ENCODE data around the gene ZDBF2.
"Not testable (repeated sequence)": the region's sequence is repeated elsewhere in the genome, so short reads cannot be mapped to it uniquely, and the experiment has no call there.

The ZDBF2 gene

GRCh38 chr2:206250041-206250897, 24.2 kb upstream of the ZDBF2 start:
- ATAC-seq (replicated peaks; ENCODE audit: extremely low read depth, poor library complexity, severe bottlenecking) (no peak), DNase-seq (ENCODE audit: low spot score in 2 of 2) (no peak)
- Mint-ChIP-seq H3K27me3 (peaks cover 57% of the 10 kb centered on the region), H3K4me3 (peak overlapping the region; percentile 77), H3K9me3 (peaks cover 7% of the 10 kb centered on the region), H3K4me1 (peaks cover 17% of the 10 kb centered on the region), H3K27ac (ENCODE audit: low read depth) (no peak overlapping the region), H3K36me3 (ENCODE audit: insufficient read depth) (no peaks in the 10 kb centered on the region)

- H3K9me3 Mint-ChIP-seq, result peaks cover 7% of the 10 kb centered on the region
- H3K36me3 Mint-ChIP-seq (ENCODE audit: insufficient read depth), result no peaks in the 10 kb centered on the region
- no peak overlapping the region for H3K4me3 Mint-ChIP-seq
- no peak for DNase-seq (ENCODE audit: low spot score in 2 of 2)
- H3K27ac Mint-ChIP-seq (ENCODE audit: low read depth), result no peak overlapping the region
- peaks cover 79% of the 10 kb centered on the region for H3K27me3 Mint-ChIP-seq
- no peak for ATAC-seq (replicated peaks; ENCODE audit: extremely low read depth, poor library complexity, severe bottlenecking)
- peaks cover 17% of the 10 kb centered on the region for H3K4me1 Mint-ChIP-seq
Measured at GRCh38 chr2:206253125-206253776, 21.2 kb upstream of the ZDBF2 start.

DNA sequence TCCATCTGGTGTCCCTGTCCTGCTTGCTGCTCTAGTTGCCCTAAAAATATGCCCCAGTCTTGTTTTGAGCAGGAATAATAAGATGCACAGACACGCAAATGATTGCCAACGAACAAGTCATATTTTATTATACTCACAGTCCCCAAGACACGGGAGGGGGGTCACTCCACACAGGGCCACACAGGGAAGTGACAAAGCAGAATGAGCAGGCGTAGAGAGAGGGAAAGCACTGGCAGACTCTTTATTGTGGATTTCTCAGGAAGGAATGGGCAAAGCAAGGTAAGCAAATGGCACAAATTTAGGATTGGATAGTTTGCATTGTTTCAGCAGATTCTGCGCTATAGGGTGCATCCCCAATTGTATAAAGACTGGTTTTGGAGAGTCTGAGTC, 20.7 kb upstream of the ZDBF2 start:
- H3K4me3 Mint-ChIP-seq, result no peak overlapping the region
- peaks cover 17% of the 10 kb centered on the region for H3K4me1 Mint-ChIP-seq
- peaks cover 80% of the 10 kb centered on the region for H3K27me3 Mint-ChIP-seq

GRCh38 chr2:206255003-206255402, 19.5 kb upstream of the ZDBF2 start:
- no peak for ATAC-seq (replicated peaks; ENCODE audit: extremely low read depth, poor library complexity, severe bottlenecking)
- DNase-seq (ENCODE audit: low spot score in 2 of 2), result no peak
- Mint-ChIP-seq H3K9me3 (peaks cover 7% of the 10 kb centered on the region), H3K27me3 (peaks cover 84% of the 10 kb centered on the region), H3K36me3 (ENCODE audit: insufficient read depth) (no peaks in the 10 kb centered on the region), H3K4me1 (peaks cover 15% of the 10 kb centered on the region), H3K4me3 (no peak overlapping the region), H3K27ac (ENCODE audit: low read depth) (no peak overlapping the region)

More for the DNA sequence above, 20.7 kb upstream of the ZDBF2 start:
- H3K36me3 Mint-ChIP-seq (ENCODE audit: insufficient read depth), result no peaks in the 10 kb centered on the region
- DNase-seq (ENCODE audit: low spot score in 2 of 2) (no peak), ATAC-seq (replicated peaks; ENCODE audit: extremely low read depth, poor library complexity, severe bottlenecking) (no peak)
- H3K27ac Mint-ChIP-seq (ENCODE audit: low read depth), result no peak overlapping the region
- H3K9me3 Mint-ChIP-seq, result peaks cover 7% of the 10 kb centered on the region

- H3K4me1 Mint-ChIP-seq, result peaks cover 5% of the 10 kb centered on the region
- peaks cover 7% of the 10 kb centered on the region for H3K9me3 Mint-ChIP-seq
- no peaks in the 10 kb centered on the region for H3K36me3 Mint-ChIP-seq (ENCODE audit: insufficient read depth)
- ATAC-seq (replicated peaks; ENCODE audit: extremely low read depth, poor library complexity, severe bottlenecking), result no peak
- DNase-seq (ENCODE audit: low spot score in 2 of 2), result no peak
- peaks cover 82% of the 10 kb centered on the region for H3K27me3 Mint-ChIP-seq
- no peak overlapping the region for H3K27ac Mint-ChIP-seq (ENCODE audit: low read depth)
- no peak overlapping the region for H3K4me3 Mint-ChIP-seq
Measured at GRCh38 chr2:206256706-206257205, 17.7 kb upstream of the ZDBF2 start.

DNA sequence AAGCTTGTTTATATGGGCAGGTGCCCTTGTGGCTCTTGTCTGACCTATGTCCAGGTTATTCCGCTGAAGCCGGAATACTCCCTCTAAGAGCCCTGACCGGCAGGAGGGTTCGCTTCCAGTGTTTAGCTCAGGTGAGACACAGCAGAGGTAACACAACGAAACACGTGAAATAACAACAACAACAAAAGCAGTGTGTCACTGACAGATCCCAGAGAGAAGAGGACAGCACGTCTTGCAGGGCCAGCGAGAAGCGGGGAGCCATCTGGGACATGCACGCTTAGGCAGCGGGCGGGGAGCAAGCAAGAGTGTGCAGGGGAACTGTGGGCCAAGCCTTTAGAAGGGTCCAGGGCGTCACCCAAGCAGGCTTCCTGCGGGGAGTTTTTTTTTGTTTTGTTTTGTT, 17.1 kb upstream of the ZDBF2 start:
- Mint-ChIP-seq H3K9me3 (peaks cover 7% of the 10 kb centered on the region), H3K27me3 (peaks cover 81% of the 10 kb centered on the region), H3K27ac (ENCODE audit: low read depth) (no peak overlapping the region), H3K4me3 (no peak overlapping the region), H3K4me1 (peaks cover 5% of the 10 kb centered on the region), H3K36me3 (ENCODE audit: insufficient read depth) (no peaks in the 10 kb centered on the region)
- DNase-seq (ENCODE audit: low spot score in 2 of 2) (no peak), ATAC-seq (replicated peaks; ENCODE audit: extremely low read depth, poor library complexity, severe bottlenecking) (no peak)

- DNase-seq (ENCODE audit: low spot score in 2 of 2), result no peak
- no peak for ATAC-seq (replicated peaks; ENCODE audit: extremely low read depth, poor library complexity, severe bottlenecking)
- H3K36me3 Mint-ChIP-seq (ENCODE audit: insufficient read depth), result no peaks in the 10 kb centered on the region
- no peak overlapping the region for H3K4me3 Mint-ChIP-seq
- H3K27ac Mint-ChIP-seq (ENCODE audit: low read depth), result no peak overlapping the region
- peaks cover 7% of the 10 kb centered on the region for H3K9me3 Mint-ChIP-seq
- peaks cover 5% of the 10 kb centered on the region for H3K4me1 Mint-ChIP-seq
- H3K27me3 Mint-ChIP-seq, result peaks cover 81% of the 10 kb centered on the region
Measured at GRCh38 chr2:206257861-206258260, 16.6 kb upstream of the ZDBF2 start.

- H3K27ac Mint-ChIP-seq (ENCODE audit: low read depth); H3K4me3 Mint-ChIP-seq; H3K36me3 Mint-ChIP-seq (ENCODE audit: insufficient read depth); ATAC-seq (replicated peaks; ENCODE audit: extremely low read depth, poor library complexity, severe bottlenecking); H3K9me3 Mint-ChIP-seq; DNase-seq (ENCODE audit: low spot score in 2 of 2); H3K4me1 Mint-ChIP-seq: not testable (repeated sequence)
- H3K27me3 Mint-ChIP-seq, result peaks cover 81% of the 10 kb centered on the region
Measured at GRCh38 chr2:206258615-206259014, 15.8 kb upstream of the ZDBF2 start.

DNA sequence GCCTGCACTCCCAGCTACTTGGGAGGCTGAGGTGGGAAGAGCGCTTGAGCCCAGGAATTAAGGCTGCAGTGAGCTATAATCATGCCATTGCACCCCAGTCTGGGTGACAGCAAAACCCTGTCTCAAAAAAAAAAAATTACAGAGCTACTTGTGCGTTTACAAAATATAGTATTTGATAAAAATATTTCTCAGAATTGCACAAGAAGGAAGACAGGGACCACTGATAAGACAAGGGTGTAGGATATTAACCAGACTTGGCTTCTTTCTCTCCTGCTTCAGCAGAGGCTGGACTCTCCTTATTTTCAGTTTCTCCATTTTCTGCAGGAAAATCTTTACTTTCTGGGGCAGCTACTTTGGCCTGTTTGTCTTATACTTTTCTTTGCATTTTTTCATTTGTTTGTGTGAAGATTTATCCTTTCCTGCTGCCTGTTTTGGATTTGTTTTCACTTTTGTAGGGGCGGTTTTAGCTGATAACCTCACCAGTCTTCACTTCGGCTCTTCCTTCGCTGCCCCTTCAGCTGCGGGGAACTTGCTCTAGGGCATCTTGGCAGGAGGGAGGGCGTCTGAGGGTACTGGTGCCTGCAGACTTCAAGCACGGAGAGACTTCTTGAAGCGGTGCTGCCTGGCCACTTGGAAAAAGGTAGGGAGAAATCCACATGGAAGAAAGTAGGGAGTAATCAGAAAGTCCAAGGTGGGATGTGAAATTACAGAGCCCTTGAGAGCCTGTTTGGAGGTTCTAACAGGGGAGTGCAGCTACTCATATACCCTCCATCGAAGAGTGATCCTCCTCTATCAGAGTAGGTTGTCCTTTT, 14.9 kb upstream of the ZDBF2 start:
- no peak for DNase-seq (ENCODE audit: low spot score in 2 of 2)
- H3K36me3 Mint-ChIP-seq (ENCODE audit: insufficient read depth), result no peaks in the 10 kb centered on the region
- H3K4me3 Mint-ChIP-seq, result no peak overlapping the region
- no peak for ATAC-seq (replicated peaks; ENCODE audit: extremely low read depth, poor library complexity, severe bottlenecking)
- H3K9me3 Mint-ChIP-seq, result no peaks in the 10 kb centered on the region
- H3K4me1 Mint-ChIP-seq, result no peaks in the 10 kb centered on the region
- H3K27me3 Mint-ChIP-seq, result peaks cover 81% of the 10 kb centered on the region
- H3K27ac Mint-ChIP-seq (ENCODE audit: low read depth), result no peak overlapping the region

DNA sequence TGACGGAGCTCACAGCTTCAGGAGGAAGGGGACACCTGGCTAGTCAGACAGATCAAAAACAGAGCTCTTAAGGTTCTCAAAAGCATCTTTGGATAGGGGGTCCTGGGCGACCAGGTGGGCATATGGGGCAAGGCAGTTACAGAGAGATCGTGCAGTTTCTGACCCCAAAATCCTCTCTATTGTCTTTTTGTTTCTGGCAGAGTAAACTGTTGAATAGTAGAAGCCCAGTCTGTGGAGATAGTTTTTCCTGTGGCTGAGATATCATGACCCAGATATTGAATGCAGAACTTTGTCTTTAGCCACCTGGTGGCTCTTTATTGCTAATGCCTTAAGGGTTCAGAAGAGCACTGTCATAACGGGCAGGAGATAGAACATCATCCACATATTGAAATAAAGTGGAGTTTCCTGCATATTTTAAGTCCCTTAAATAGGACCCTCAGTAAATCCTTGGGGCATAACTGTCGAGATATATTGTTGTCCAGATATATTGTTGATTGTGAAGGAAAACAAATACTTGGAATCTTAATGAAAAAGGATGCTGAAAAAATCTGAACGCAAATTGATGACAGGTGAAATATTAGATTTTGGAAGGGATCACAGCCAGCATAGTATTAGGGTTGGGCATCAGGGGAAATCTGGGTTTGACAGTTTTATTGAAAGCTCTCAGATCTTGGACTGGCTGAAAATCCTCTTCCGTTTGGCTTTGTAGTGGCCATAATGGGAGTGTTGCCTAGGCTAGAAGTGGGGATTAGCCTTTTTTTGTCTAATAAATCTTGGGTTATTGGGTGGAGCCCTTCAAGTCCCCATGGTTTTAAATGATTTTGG, 14.1 kb upstream of the ZDBF2 start:
- H3K4me1 Mint-ChIP-seq, result no peaks in the 10 kb centered on the region
- ATAC-seq (replicated peaks; ENCODE audit: extremely low read depth, poor library complexity, severe bottlenecking), result no peak
- H3K36me3 Mint-ChIP-seq (ENCODE audit: insufficient read depth), result no peaks in the 10 kb centered on the region
- H3K27me3 Mint-ChIP-seq, result peaks cover 81% of the 10 kb centered on the region
- no peaks in the 10 kb centered on the region for H3K9me3 Mint-ChIP-seq
- DNase-seq (ENCODE audit: low spot score in 2 of 2), result no peak
- no peak overlapping the region for H3K27ac Mint-ChIP-seq (ENCODE audit: low read depth)
- H3K4me3 Mint-ChIP-seq, result no peak overlapping the region

DNA sequence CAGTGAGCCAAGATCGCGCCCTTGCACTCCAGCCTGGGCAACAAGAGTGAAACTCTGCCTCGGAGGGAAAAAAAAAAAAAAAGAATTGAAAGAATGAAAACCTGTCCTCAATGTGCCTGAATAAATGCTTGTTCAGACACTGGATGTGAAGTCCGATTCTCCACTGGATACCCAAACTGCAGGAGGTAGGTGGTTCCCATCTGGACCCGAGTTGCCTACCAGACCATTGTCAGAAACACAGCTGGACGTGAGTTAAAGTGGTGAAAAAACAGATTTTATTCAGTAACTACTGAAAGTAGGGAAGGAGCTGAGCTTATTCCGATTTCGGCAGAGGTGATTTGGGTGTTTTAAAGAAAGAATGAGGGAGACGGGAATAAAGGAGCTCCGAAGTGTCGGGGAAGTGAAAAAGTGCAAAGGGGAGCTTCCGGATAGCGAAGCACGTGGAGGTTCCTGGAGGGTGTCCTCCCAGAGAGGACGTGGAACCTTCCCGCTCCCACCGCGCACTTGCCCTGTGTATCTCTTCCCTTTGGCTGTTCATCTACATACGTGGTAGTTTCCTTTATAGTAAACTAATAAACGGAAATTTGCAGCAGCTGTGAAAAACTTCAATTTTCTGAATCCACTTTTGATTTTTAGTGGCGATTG, 10.4 kb upstream of the ZDBF2 start:
- no peak for ATAC-seq (replicated peaks; ENCODE audit: extremely low read depth, poor library complexity, severe bottlenecking)
- Mint-ChIP-seq H3K27ac (ENCODE audit: low read depth) (no peak overlapping the region), H3K9me3 (no peaks in the 10 kb centered on the region), H3K36me3 (ENCODE audit: insufficient read depth) (no peaks in the 10 kb centered on the region), H3K27me3 (peaks cover 96% of the 10 kb centered on the region), H3K4me3 (no peak overlapping the region), H3K4me1 (no peaks in the 10 kb centered on the region)
- DNase-seq (ENCODE audit: low spot score in 2 of 2), result no peak

Measured in central memory CD8-positive, alpha-beta T cell (primary cell).